ENCODE data around the gene DRC7.

Gene DRC7

DNA sequence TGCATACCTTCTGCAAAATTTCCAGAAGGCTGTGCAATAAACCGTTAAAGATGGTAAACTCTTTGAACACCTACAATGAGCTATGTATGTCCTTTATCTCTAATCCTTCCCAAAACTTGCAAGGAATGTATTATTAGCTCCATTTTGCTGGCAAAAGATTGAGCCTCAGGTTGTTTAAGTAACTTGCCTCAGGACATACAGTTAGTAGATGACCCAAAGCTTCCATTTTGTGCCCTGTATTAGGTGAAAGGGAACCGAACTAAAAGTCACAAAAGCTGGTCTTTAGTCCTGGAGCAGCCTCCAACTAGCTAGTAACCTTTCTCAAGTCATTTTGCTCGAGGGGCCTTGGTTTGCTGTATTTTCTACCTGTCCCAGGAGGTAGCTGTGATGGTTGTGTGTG is 22.2 kb upstream of the DRC7 start:
- TF ChIP-seq, protein P1, sequence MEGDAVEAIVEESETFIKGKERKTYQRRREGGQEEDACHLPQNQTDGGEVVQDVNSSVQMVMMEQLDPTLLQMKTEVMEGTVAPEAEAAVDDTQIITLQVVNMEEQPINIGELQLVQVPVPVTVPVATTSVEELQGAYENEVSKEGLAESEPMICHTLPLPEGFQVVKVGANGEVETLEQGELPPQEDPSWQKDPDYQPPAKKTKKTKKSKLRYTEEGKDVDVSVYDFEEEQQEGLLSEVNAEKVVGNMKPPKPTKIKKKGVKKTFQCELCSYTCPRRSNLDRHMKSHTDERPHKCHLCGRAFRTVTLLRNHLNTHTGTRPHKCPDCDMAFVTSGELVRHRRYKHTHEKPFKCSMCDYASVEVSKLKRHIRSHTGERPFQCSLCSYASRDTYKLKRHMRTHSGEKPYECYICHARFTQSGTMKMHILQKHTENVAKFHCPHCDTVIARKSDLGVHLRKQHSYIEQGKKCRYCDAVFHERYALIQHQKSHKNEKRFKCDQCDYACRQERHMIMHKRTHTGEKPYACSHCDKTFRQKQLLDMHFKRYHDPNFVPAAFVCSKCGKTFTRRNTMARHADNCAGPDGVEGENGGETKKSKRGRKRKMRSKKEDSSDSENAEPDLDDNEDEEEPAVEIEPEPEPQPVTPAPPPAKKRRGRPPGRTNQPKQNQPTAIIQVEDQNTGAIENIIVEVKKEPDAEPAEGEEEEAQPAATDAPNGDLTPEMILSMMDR (IDR thresholded peaks at IDR 0.05; ENCODE audit: insufficient read depth, missing control alignments) = no peak
- DNase-seq (ENCODE audit: insufficient read length, low spot score) = no peak
- no peak for FAIRE-seq

DNA sequence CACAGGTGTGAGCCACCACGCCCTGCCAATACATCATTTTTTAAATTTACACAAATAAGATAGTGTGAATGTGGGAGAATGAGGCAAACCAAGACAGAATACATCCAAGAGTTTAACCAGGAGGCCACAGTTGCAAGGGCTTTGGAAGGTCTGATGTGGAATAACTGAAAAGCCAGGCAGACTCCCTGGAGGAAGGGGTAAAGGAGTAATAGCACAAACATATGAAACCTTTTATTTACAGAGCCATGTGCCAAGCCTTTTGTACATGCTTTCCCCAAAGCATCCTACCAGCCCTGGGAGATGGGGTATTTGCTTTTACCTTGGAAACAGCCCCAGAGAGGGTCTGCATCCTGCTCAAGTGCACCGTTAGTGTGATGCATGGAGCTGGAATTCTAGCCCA is 21.8 kb upstream of the DRC7 start:
- TF ChIP-seq, protein P1 (IDR thresholded peaks at IDR 0.05; ENCODE audit: insufficient read depth, missing control alignments) = no peak
- no peak for DNase-seq (ENCODE audit: insufficient read length, low spot score)
- FAIRE-seq = no peak

DNA sequence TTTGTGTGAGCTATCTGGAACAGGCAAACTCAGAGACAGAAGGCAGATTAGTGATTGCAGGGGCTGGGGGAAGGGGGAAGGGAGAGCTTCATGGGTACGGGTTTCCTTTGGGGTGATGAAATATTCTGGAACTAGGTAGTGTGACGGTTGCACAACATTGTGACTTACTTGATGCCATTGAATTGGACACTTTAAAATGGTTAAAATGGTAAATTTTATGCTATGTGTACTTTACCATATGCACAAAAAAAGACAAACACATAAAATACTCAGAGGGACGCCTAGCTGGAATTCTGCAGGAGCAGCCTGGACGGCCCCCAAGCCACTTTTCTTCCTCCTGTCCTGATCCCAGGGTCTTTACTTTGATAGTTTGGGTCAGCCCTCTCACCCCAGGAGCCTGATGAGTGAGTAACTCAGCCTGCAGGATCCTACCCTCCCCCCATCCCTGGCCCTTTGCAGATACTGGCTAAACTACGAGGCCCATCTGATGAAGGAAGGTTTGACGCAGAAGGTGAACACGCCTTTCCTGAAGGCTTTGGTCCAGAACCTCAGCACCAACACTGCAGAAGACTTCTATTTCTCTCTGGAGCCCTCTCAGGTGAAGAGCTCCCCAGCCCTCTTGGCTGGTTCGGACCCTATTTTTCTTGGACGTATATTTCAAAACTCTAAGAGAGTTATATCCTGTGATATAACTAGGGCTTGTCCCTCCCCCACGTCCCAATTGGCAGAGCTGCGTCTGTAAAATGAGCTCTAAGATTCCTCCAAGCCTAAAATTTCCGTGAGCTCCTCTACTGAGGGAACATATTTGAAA is 18.7 kb upstream of the DRC7 start:
- FAIRE-seq (no peak), DNase-seq (ENCODE audit: insufficient read length, low spot score) (no peak)
- TF ChIP-seq, protein P1 (IDR thresholded peaks at IDR 0.05; ENCODE audit: insufficient read depth, missing control alignments) = no peak

DNA sequence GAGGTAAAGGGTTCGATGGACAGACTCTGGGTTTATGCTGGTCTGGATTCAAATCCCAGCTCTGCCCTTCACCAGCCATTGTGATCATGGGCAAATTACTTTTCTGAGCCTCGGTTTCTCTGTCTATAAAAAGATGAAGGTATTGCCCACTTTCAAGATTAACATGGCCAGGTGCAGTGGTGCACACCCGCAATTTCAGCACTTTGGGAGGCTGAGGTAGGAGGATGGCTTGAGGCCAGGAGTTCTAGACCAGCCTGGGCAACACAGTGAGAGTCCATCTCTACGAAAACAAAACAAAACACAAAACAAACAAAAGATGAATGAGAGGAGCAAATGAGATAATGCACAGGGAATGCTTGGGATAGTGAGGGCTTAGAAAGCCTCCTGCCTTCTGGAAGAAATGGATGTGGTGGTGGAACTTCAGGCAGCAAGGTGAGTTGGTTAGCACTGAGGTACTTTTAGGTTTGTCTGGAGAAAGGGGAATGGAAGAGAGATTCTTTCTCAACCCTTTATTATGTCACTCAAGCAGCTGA is 18.0 kb upstream of the DRC7 start:
- DNase-seq (ENCODE audit: insufficient read length, low spot score) = no peak
- FAIRE-seq = no peak
- TF ChIP-seq, protein P1 (IDR thresholded peaks at IDR 0.05; ENCODE audit: insufficient read depth, missing control alignments) = no peak

GRCh38 chr16:57677622-57678369 is 16.8 kb upstream of the DRC7 start:
- DNase-seq (ENCODE audit: insufficient read length, low spot score) (no peak), FAIRE-seq (no peak)
- TF ChIP-seq, protein P1 (IDR thresholded peaks at IDR 0.05; ENCODE audit: insufficient read depth, missing control alignments) = no peak

GRCh38 chr16:57679016-57679415 is 15.6 kb upstream of the DRC7 start:
- FAIRE-seq (no peak), DNase-seq (ENCODE audit: insufficient read length, low spot score) (no peak)

More at GRCh38 chr16:57679016-57679415, 15.6 kb upstream of the DRC7 start:
- TF ChIP-seq, protein P1 (IDR thresholded peaks at IDR 0.05; ENCODE audit: insufficient read depth, missing control alignments) = no peak
